OCI-LY1 (cell line): ENCODE measurements around the gene SEMA3C.

Source experiments
- CTCF ChIP-seq: fragments of 200-600 bp; sonication (generic), shearing (Covaris generic); IDR thresholded peaks from 2 replicates; pipeline ENCODE4 v1.5.1; 2017; ENCODE audit warnings: mild to moderate bottlenecking, antibody characterized with exemption, low read length, moderate library complexity, mixed read lengths
- EZH2 ChIP-seq: fragments of 200-600 bp; sonication (generic), shearing (Covaris generic); IDR thresholded peaks from 2 replicates; pipeline ENCODE4 v1.8.0; 2017; ENCODE audit warnings: borderline replicate concordance, mixed run types, mild to moderate bottlenecking, antibody characterized with exemption, low read length, moderate library complexity, mixed read lengths

GRCh38 chr7:80870813-80871212 is 48.0 kb downstream of the SEMA3C start:
- TF ChIP-seq CTCF (no peak), EZH2 (no peak)
